HCT116 (cell line): ENCODE measurements around the gene KLHDC7B. TPM values are rescaled to one million over a fixed set of nuclear protein-coding genes. Genes with fewer than 3 reads are reported as not detected.

Experiments used
- ATAC-seq: fragments of 200-7000 bp; cut with Tn5 transposase; 2 replicates; pipeline ENCODE4 v1.9.1; 2020; ENCODE audit warnings: mild to moderate bottlenecking, moderate library complexity
- BruUV-seq: library from RNA; stranded (reverse); fragments of 400-500 nt; replicated peaks from 2 replicates; lab custom pipeline; 2021; lab: Mats Ljungman, UMichigan
- CTCF ChIA-PET: fragments of 300-600 bp; sonication (Branson Sonifier 250); formaldehyde crosslinking; loops from one replicate; lab custom pipeline; 2021; ENCODE audit warnings: antibody characterized with exemption; lab: Charles Lee
- POLR2A ChIA-PET: fragments of 300-600, 350-600 bp; sonication (Branson Sonifier 250); formaldehyde crosslinking; loops from one replicate; lab custom pipeline; 2021; ENCODE audit warnings: antibody characterized with exemption; lab: Charles Lee
- RAD21 ChIA-PET, 2 experiments: fragments of 300-600 bp; sonication (Branson Sonifier 250); formaldehyde crosslinking; loops; one replicate each; lab custom pipeline; 2023; ENCODE audit warnings: low total read pairs in 2 of 2; ENCODE audit not compliant: uncharacterized antibody in 2 of 2, unreplicated experiment in 2 of 2, low non-redundant PET in 1 of 2; lab: Charles Lee
- DNase-seq: peaks from one replicate; pipeline ENCODE4 v3.0.0-alpha.2; 2010; ENCODE audit warnings: low read depth, low spot score
- H2AFZ ChIP-seq: fragments of 200-600 bp; shearing (Covaris generic), sonication (generic); 2 replicates; pipeline ENCODE4 v1.6.1; 2017; ENCODE audit warnings: low read depth, mixed run types, mixed read lengths, antibody characterized with exemption, low read length; ENCODE audit not compliant: poor library complexity, severe bottlenecking
- H3K27ac ChIP-seq: 2 replicates; pipeline ENCODE4 v1.5.1; 2012; ENCODE audit warnings: low read depth, low read length
- H3K27me3 ChIP-seq: fragments of 200-600 bp; sonication (generic); 2 replicates; pipeline ENCODE4 v1.6.1; 2016; ENCODE audit warnings: mixed run types, low read length, mixed read lengths; ENCODE audit not compliant: insufficient read depth
- H3K36me3 ChIP-seq, 2 experiments: fragments of 200-500 bp in 1 of 2; fragments of 200-600 bp in 1 of 2; sonication (Bioruptor generic) in 1 of 2; sonication (generic) in 1 of 2; 2 replicates each; pipeline versions ENCODE4 v1.5.1 to v1.6.1; 2014 to 2016; ENCODE audit warnings: low read length in 2 of 2, inconsistent platforms in 1 of 2, mixed read lengths in 1 of 2, mixed run types in 1 of 2; ENCODE audit not compliant: insufficient read depth in 2 of 2, control insufficient read depth in 1 of 2
- H3K4me1 ChIP-seq, 2 experiments: fragments of 200-600 bp in 1 of 2; sonication (generic) in 1 of 2; 2 replicates each; pipeline versions ENCODE4 v1.5.1 to v1.6.1; 2012 to 2017; ENCODE audit warnings: low read length in 2 of 2, inconsistent platforms in 1 of 2, mild to moderate bottlenecking in 1 of 2, mixed read lengths in 1 of 2, mixed run types in 1 of 2, moderate library complexity in 1 of 2; ENCODE audit not compliant: insufficient read depth in 2 of 2, control insufficient read depth in 1 of 2
- H3K4me2 ChIP-seq: fragments of 200-600 bp; sonication (generic); 2 replicates; pipeline ENCODE4 v1.6.1; 2017; ENCODE audit warnings: mixed run types, low read length, mixed read lengths
- H3K4me3 ChIP-seq, 2 experiments: fragments of 200-600 bp in 1 of 2; sonication (generic) in 1 of 2; replicated peaks in 1 of 2; 2 replicates each; pipeline ENCODE4 v1.5.1; 2011 to 2016; ENCODE audit warnings: low read length in 2 of 2, control low read depth in 1 of 2, low read depth in 1 of 2, mild to moderate bottlenecking in 1 of 2, mixed read lengths in 1 of 2, mixed run types in 1 of 2
- H3K79me2 ChIP-seq: fragments of 200-600 bp; sonication (generic); 2 replicates; pipeline ENCODE4 v1.6.1; 2017; ENCODE audit warnings: mild to moderate bottlenecking, mixed run types, low read length, moderate library complexity, mixed read lengths; ENCODE audit not compliant: insufficient read depth
- H3K9ac ChIP-seq: fragments of 200-600 bp; sonication (generic); 2 replicates; pipeline ENCODE4 v1.6.1; 2016; ENCODE audit warnings: low read length, mixed read lengths
- H3K9me2 ChIP-seq: fragments of 200-600 bp; sonication (generic), shearing (Covaris generic); 2 replicates; pipeline ENCODE4 v1.6.1; 2017; ENCODE audit warnings: mixed run types, mild to moderate bottlenecking, moderate library complexity; ENCODE audit not compliant: insufficient read depth
- H3K9me3 ChIP-seq, 2 experiments: fragments of 200-500 bp in 1 of 2; fragments of 200-600 bp in 1 of 2; sonication (Bioruptor generic) in 1 of 2; sonication (generic) in 1 of 2; 2 replicates each; pipeline ENCODE4 v1.6.1; 2014 to 2017; ENCODE audit warnings: low read length in 2 of 2, mixed read lengths in 2 of 2, inconsistent platforms in 1 of 2, low read depth in 1 of 2, mild to moderate bottlenecking in 1 of 2, mixed run types in 1 of 2, moderate library complexity in 1 of 2; ENCODE audit not compliant: control insufficient read depth in 1 of 2, insufficient read depth in 1 of 2
- H4K20me1 ChIP-seq: fragments of 200-600 bp; sonication (generic), shearing (Covaris generic); 2 replicates; pipeline ENCODE4 v1.6.1; 2017; ENCODE audit warnings: mixed run types, mild to moderate bottlenecking, moderate library complexity; ENCODE audit not compliant: insufficient read depth
- ATF3 ChIP-seq: IDR thresholded peaks from 2 replicates; pipeline ENCODE4 v1.6.1; 2012
- EGR1 ChIP-seq: IDR thresholded peaks from 2 replicates; pipeline ENCODE4 v1.6.1; 2012; ENCODE audit warnings: low read depth
- EZH2phosphoT487 ChIP-seq: fragments of 200-600 bp; IDR thresholded peaks from 2 replicates; pipeline ENCODE4 v1.6.1; 2018; ENCODE audit warnings: antibody characterized with exemption, borderline replicate concordance
- RAD21 ChIP-seq: IDR thresholded peaks from 2 replicates; pipeline ENCODE4 v1.6.1; 2012; ENCODE audit warnings: low read depth, mild to moderate bottlenecking
- SIN3A ChIP-seq: IDR thresholded peaks from 2 replicates; pipeline ENCODE4 v1.6.1; 2012; ENCODE audit warnings: low read depth
- SP1 ChIP-seq: IDR thresholded peaks from 2 replicates; pipeline ENCODE4 v1.6.1; 2012; ENCODE audit warnings: low read depth
- TCF7L2 ChIP-seq: IDR thresholded peaks from 2 replicates; pipeline ENCODE4 v1.7.0; 2011; ENCODE audit warnings: borderline replicate concordance, inconsistent platforms; ENCODE audit not compliant: insufficient read depth, insufficient read length; ENCODE audit errors: extremely low read depth
- YY1 ChIP-seq: IDR thresholded peaks from 2 replicates; pipeline ENCODE4 v1.6.1; 2011; ENCODE audit warnings: low read length, low read depth, moderate library complexity, mild to moderate bottlenecking; ENCODE audit not compliant: insufficient replicate concordance; ENCODE audit errors: extremely low read depth
- intact Hi-C: fragments of 100-400 bp; cut with micrococcal nuclease; formaldehyde crosslinking; loops from 2 replicates; pipeline ENCODE4 v1.10.0; 2022
- total RNA-seq: library from RNA; stranded (reverse); gene quantifications from one replicate; pipeline ENCODE4 v1.2.1, GENCODE V29; 2021; ENCODE audit not compliant: unreplicated experiment
- TF ChIP-seq, protein P1 (sequence below), 3 experiments: fragments of 200-600 bp in 1 of 3; sonication (generic) in 1 of 3; IDR thresholded peaks in 2 of 3; conservative IDR thresholded peaks in 1 of 3; 2 replicates each; pipeline ENCODE4 v1.5.1; 2012 to 2017; ENCODE audit warnings: low read depth in 2 of 3, low read length in 2 of 3, antibody characterized with exemption in 1 of 3, borderline replicate concordance in 1 of 3, control low read depth in 1 of 3, mild to moderate bottlenecking in 1 of 3, mixed read lengths in 1 of 3, mixed run types in 1 of 3, moderate library complexity in 1 of 3; ENCODE audit not compliant: insufficient read depth in 1 of 3

KLHDC7B gene
- total RNA-seq, 1 experiment from 2014 or later: 0.69 TPM

DNA sequence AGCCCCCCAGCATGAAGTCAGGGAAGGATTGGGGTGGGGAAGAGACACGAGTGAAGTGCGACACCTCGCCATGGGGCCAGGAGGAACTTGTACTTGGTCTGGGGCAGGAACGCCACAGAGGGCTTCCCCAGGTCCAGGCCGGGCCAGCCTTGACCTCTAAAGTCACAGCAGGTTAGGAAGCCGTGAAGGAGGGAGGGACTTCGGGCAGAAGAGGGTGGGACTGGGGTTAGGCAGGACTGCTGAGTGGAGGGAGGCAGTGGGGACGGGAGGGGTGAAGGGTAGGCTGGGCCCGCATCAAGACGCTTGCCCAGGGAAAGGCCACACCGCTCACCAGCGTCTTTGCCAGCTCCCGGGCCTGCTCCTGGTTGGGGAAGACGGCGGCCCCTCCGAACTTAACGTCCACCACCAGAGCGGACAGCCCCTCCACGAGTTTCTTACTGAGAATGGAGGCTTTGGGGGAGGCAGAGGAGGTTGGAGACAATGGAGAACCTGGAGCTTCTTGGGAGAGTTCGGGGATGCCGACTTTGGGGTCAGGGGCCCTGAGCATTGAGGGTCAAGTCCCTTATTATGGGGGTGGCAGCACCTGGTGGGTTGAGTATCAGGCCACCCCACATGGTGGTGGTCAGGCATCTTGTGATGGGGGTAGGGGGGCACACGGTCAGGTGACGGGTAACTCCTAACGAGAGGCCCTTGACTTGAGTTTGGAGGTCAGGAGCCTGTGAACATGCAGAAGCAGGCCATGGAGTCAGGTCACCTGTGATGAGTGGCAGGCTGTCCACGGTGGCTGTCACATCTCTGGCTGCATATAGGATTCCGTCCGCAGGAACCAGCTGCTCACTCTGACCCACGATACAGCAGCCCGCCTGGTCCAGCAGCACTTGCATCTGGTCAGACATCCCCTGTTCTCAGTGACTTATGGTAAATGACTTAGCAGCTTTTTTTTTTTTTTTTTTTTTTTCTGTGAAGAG, 18.6 kb upstream of the KLHDC7B start (continued):
- no peak for TF ChIP-seq ATF3
- TF ChIP-seq SIN3A: no peak
- no peak for TF ChIP-seq SP1
- TF ChIP-seq EGR1: no peak
- TF ChIP-seq YY1: no peak
- no peak for TF ChIP-seq RAD21

DNA sequence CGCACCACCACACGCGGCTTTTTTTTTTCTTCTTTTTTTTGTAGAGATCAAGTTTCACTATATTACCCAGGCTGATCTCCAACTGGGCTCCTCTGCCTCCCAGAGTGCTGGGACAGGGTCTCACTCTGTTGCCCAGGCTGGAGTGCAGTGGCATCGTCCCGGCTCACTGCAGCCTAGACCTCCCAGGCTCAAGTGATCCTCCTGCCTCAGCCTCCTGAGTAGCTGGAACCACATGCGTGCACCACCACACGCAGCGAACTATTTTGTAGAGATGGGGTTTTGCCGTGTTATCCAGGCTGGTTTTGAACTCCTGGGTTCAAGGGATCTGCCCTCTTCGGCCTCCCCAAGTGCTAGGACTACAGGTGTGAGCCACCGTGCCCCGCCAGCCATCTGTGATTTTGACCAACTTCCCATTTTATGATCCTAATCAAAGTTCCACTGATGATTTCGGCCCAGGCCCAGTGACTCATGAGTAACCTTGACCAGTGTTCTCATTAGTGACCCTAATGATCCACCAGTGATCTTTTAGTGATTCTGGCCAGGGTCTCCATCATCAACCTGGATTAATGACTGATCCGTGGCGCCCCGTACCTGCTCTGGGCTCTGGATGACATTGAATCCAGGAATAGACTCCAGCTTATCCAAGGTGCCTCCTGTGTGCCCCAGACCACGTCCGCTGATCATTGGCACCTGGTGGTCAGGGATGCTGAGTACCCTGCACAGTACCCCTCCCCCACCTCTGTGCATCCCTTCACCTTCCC, 17.6 kb upstream of the KLHDC7B start:
- H3K79me2 ChIP-seq: peaks cover 26% of the 10 kb centered on the region
- peaks cover 16 to 85% of the 10 kb centered on the region in 2 experiments; a peak in 3 of 4 replicates for H3K4me1 ChIP-seq
- intact Hi-C loops: no loop called here
- no peaks in the 10 kb centered on the region for H3K27me3 ChIP-seq
- ChIA-PET RAD21 (interaction anchor here in 1 of 2 experiments (0.8 kb wide), 1 partner anchor 35 kb away, joined by 3 read pairs; no protein-coding TSS in a partner anchor), POLR2A (interaction anchor here (0.8 to 1.2 kb wide), 2 partner anchors 20 to 35 kb away, joined by 3 read pairs; partner anchors contain the start of genes LMF2, NCAPH2 and SYCE3), CTCF (no interaction called here)
- no peaks in the 10 kb centered on the region for H4K20me1 ChIP-seq
- no peak overlapping the region for H3K4me2 ChIP-seq
- TF ChIP-seq, protein P1, sequence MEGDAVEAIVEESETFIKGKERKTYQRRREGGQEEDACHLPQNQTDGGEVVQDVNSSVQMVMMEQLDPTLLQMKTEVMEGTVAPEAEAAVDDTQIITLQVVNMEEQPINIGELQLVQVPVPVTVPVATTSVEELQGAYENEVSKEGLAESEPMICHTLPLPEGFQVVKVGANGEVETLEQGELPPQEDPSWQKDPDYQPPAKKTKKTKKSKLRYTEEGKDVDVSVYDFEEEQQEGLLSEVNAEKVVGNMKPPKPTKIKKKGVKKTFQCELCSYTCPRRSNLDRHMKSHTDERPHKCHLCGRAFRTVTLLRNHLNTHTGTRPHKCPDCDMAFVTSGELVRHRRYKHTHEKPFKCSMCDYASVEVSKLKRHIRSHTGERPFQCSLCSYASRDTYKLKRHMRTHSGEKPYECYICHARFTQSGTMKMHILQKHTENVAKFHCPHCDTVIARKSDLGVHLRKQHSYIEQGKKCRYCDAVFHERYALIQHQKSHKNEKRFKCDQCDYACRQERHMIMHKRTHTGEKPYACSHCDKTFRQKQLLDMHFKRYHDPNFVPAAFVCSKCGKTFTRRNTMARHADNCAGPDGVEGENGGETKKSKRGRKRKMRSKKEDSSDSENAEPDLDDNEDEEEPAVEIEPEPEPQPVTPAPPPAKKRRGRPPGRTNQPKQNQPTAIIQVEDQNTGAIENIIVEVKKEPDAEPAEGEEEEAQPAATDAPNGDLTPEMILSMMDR (IDR thresholded peaks at IDR 0.05 in 2 of 3, conservative IDR thresholded peaks at IDR 0.05 in 1 of 3; ENCODE audit: borderline replicate concordance in 1 of 3, insufficient read depth in 1 of 3, low read depth in 2 of 3, low read length in 2 of 3): no peak
- no peak for TF ChIP-seq EZH2phosphoT487
- no peak for TF ChIP-seq TCF7L2
- ATAC-seq (no peak), DNase-seq (no peak)
- no peak overlapping the region for H2AFZ ChIP-seq
- BruUV-seq: no TSS peak
- H3K36me3 ChIP-seq: peaks cover 0 to 7% of the 10 kb centered on the region in 2 experiments; a peak in 2 of 4 replicates
- H3K27ac ChIP-seq: peak overlapping the region; percentile 100
- H3K9me2 ChIP-seq: no peaks in the 10 kb centered on the region
- H3K9me3 ChIP-seq: no peaks in the 10 kb centered on the region
- H3K4me3 ChIP-seq: no peak overlapping the region
- no peak overlapping the region for H3K9ac ChIP-seq
